Stimulated activated CD4-positive, alpha-beta T cell treated with anti-CD3 and anti-CD28 coated beads, TNF-alpha, amount 100 ng/mL, for 48 hours (primary cell): Measurements from ENCODE around the gene ABCD3.
"Not testable (repeated sequence)": the region's sequence is repeated elsewhere in the genome, so short reads cannot be mapped to it uniquely, and the experiment has no call there.

ENCODE experiments used
- DNase-seq, 3 donors: peaks; one replicate each; pipeline ENCODE4 v3.0.0-alpha.2; 2020; ENCODE audit warnings: low read depth in 3 of 3

The ABCD3 gene

DNA sequence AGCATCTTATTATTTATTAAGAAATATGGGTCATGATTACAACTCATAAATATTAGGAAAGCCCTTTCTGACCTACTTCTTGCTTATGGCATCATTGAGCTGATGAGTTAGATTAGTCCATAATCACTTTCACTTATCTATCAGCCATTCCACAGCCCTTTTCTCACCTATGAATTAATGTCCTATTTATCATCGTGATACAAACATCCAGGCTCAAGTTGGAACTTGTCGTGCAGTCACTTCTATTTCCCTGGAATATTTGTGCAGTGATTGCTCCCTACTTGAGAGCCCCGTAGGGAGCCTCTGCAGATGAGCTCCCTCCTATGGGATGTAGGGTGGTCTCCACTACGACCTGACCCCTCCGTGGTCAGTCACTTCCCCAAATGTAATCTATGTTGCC lies 131.5 kb downstream of the ABCD3 start:
- DNase-seq, result no peak

DNA sequence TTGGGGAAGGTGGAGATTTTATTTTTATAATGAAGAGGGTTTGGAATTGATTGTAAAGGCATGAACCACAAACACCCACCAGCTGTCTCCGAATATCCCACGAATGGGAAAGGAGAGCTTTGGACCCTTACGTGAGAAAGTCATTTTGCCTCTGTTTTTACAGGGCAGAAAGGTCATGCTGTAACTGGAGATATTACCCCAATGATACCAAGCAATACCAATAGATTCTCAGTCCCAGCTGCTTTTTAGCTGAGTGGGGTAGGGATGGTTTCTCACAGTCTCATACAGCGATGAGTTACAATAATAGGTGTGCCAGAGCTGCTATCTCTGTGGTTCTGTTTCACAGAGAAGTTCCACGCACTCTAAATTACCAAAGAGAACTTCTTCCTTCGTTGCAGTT lies 132.2 kb downstream of the ABCD3 start:
- DNase-seq, result no peak

DNA sequence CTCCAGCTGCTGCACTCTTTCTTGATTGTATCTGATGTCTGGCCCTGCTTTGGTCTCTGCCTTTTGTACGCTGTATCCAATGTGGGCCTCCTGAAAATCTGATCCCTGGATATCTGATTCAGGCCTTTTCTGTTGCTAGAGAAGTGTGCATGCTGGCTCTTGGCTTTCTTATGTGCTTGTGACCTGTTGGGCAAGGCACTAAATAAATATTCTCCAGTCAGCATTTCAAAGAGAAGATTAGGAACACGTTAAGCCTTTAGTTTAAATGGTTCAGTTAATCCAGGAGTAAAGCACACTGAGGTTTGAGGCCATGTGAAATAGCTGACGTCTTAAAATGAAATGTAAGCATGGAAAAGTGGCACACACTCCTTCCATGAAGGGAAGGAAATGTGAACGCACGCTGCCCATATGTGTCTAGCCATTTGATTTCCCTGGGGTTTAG lies 132.6 kb downstream of the ABCD3 start:
- no peak for DNase-seq

DNA sequence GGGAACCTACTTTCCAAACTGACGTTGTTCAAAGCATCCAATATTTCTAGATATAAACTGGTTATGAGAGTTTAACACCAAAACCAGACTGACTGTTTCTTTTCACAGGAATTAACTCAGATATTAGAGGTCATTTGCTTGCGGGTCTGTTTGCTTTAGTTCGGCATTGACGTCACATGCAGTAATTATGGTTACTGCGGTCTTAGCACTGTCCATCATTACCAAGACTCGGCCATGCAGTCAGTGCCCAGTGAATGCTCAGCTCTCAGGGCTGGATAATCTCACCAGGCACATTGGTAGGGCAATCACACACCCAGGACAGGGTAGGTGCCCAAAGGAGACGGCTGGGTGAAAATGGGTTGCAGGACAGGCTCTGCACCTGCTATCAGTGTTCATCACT lies 133.3 kb downstream of the ABCD3 start:
- no peak for DNase-seq

DNA sequence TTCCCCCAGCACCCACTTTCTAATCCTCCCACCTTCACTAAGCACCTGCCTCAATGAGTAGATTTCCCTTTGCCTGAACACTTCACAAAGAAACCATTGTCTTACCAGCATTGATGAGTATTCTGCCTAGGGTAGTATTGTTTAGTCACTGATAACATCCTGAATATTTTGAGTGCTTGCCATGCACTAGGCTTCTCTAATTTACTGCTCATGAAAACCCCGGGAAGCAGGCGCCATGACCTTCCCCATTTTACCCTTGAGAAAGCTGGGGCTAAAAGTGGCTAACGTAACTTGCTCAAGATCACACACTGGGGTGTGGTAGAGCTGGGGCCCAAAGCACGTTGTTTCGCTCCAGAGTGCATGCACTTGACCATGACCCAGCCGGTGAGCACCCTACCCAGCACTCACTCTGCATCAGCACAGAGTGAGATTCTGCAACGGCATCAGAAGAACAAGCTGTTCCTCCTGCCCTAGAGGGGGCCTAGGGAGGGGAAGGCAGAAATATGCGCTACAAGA lies 133.9 kb downstream of the ABCD3 start:
- no peak for DNase-seq

DNA sequence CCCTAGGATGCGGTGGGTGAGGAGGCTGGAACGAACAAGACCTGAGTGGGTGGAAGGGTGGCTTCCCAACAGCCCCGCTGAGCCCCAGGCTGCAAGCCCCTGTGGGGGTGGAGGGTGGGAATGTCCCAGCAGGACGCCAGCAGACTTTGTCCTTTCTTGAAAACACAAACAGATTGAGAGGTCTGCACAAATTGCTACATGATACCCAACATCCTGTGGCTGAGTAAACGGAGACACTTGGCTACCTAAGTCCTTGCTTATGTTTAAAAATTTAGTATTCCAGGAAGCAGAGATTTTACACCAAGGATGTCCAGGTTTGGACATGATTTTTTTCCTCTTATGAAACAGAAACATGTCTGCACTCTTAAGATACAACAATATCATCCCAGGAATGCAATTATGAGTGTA lies 135.1 kb downstream of the ABCD3 start:
- no peak for DNase-seq

DNA sequence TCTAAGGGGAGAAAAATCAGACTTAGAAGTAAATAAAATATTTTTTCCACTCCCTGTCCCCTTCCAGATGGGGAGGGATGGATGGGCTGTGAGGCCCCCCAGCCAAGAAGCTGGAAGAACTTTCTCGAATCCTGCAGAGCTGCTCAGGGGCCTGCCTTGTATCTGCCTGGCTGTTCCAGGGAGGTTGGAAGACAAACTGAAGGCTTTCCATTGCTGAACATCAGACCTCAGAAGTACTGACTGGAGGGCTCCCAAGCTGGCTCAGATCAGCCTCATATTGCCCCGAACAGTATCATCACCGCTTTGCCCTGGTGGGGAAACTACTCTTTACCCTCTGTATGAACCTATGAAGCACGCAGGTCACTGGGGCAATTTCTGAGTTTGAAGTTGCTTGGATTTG lies 135.7 kb downstream of the ABCD3 start:
- DNase-seq, result no peak

DNA sequence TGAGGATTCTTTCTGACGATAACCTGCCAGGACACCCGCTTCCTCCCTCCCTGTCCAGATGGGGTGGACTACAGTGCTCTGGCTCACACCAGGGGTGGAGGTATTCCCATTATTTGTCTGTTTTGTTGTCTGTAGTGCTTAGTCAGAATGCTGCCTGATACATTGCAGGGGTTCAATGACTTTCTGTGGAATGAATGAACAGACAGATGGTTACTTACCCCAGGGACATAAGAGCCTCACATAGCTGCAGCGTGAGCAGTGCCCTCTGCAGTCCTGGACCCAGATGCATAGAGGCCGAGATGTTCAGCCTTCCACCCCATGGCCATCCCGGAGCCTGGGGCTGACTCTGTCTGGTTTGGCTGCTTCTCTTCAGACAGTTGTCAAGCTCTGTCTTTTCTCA lies 136.4 kb downstream of the ABCD3 start:
- DNase-seq, result no peak

DNA sequence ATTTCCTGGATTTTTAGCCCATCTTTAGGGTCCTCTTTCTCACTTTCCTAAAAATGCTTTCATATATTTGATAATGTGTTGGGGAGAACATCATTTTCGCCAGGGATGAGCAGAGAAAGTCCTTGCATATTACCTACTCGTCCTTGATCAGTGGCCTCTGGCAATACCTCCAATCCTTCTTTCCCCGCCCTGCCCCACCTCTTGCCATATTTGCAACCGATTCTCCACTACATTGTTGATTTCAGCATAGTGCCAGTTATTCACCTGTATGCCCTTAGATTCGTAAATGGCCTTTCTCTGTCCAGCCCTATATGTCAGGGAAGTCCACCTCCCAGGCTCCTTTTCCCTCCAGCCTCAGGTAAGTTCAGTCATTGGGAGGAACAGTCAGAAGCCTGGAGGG lies 136.9 kb downstream of the ABCD3 start:
- DNase-seq, result no peak

DNA sequence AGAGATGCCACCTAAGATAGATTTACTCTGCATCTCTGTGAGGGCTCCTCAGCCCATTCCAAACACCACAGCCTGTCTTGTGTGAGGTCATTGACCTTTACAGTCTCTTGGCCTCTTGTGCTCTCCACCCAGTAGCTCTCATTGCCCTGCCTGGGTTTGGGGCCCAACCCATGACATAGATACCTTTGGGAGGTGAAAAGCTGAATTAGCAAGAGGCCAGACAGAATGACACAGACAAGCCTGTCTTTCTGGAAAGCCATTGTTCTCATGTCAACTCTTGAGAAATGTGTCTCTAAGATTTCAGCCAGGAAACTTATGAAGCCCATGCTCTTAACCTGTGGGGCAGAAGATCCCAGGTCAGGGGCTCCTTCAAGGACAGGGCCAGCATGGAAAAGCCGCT lies 141.7 kb downstream of the ABCD3 start:
- no peak for DNase-seq

DNA sequence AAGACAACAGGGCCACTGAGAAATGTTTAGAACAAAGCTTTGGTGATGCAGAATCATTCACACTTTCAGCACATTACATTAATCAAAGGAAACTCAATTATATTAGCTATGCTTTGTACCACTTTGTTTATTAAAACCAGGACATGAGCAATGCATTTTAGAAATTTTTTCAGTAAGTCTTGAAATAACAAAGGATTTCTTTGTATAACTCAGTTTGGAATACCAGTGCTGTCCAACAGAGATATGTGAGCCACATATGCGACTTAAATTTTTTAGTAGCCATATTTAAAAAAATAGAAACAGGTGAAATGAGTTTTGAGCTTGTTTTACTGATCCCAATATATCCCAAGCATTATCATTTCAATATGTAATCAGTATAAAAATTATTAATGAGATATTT lies 142.1 kb downstream of the ABCD3 start:
- no peak for DNase-seq

DNA sequence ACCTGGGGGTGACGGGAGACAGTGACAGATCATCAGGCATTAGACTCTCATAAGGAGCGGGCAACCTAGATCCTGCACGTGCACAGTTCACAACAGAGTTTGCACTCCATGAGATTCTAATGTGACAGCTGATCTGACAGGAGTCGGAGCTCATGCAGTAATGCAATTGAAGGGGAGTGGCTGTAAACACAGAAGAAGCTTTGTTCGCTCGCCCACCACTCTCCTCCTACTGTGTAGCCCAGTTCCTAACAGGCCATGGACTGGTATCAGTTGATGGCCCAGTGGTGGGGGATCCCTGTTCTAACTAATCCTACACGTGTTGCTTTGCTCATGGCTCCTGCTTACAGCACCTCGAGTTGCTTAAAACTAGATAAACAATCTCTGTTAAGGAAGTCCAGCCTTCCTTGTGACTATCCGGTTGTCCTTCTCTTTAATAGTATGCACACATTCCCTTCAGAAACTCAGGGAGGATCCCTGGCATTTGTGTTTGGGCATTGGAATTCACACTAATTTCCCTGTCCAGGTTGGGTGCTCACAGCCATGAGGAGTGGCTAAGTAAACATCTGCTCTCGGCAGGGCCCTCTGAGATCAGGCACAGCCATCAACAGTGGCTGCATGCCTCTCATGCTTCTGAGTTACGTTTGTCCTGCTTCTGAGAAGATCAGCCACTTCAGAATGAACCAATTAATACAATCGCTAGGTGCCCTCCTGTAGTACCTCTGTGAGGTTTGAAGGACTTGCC lies 144.5 kb downstream of the ABCD3 start:
- no peak for DNase-seq

DNA sequence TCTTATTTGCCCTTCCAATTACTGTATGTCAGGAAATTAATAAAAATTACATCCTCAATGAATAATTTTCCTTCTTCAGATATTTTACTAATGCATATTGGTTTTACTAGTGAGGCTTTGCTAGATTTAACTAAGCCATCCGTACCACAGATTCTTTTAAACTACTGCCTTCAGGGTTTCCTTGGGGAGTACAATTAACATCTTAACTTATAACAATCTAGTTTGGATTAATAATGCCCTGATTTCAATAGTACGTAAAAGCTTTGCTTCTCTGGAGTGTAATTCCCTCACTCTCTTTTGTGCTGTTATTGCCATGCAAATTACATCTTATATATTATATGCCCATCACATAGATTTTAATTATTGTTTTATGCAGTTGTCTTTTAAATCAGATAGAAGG lies 147.7 kb downstream of the ABCD3 start:
- DNase-seq, result no peak

DNA sequence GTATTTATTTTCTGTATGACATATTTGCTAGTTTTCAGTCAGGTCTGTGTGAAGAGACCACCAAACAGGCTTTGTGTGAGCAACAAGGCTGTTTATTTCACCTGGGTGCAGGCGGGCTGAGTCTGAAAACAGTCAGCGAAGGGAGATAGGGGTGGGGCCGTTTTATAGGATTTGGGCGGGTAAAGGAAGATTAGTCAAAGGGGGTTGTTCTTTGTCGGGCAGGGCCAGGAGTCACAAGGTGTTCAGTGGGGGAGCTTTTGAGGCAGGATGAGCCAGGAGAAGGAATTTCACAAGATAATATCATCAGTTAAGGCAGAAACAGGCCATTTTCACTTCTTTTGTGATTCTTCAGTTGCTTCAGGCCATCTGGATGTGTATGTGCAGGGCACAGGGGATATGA lies 148.2 kb downstream of the ABCD3 start:
- not testable (repeated sequence) for DNase-seq

DNA sequence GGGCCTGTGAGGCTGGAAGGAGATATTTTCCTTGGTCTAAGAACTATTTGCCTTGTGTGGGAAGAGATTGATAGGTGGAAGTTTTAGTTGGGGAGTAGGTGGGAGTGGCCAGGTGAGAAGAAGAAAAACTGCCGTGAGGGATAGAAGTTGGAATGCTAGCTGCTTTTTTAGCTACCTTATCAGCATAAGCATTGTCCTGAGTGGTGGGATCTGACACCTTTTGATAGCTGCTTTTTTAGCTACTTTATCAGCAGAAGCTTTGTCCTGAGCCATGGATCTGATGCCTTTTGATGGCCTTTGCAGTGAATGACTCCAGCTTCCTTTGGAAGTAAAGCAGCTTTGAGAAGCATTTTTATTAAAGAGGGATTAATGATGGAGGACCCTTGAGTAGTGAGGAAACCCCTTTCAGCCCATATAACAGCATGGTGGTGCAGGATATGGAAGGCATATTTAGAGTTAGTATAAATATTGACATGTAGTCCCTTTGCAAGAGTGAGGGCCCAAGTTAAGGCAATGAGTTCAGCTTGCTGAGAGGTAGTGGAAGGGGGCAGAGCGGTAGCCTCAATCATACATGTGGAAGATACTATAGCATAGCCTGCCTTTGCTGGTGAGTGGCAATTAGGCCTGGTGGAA lies 149.9 kb downstream of the ABCD3 start:
- not testable (repeated sequence) for DNase-seq
